Kidney epithelial cell (primary cell): ENCODE data around the gene ZC2HC1B. TPM values are rescaled to one million over a fixed set of nuclear protein-coding genes. Genes with fewer than 3 reads are reported as not detected.

Source experiments
- DNase-seq: peaks from one replicate; pipeline ENCODE4 v3.0.0-alpha.2; 2010; ENCODE audit warnings: low read depth
- H3K27me3 ChIP-seq: 2 replicates; pipeline ENCODE4 v1.6.0; 2011; ENCODE audit warnings: low read length; ENCODE audit not compliant: control insufficient read depth, insufficient read depth
- H3K36me3 ChIP-seq: 2 replicates; pipeline ENCODE4 v1.5.1; 2011; ENCODE audit warnings: low read length; ENCODE audit not compliant: control insufficient read depth, insufficient read depth
- H3K4me3 ChIP-seq: 2 replicates; pipeline ENCODE4 v1.5.1; 2011; ENCODE audit warnings: low read depth, mild to moderate bottlenecking, control low read depth, low read length
- CTCF ChIP-seq: IDR thresholded peaks from 2 replicates; pipeline ENCODE4 v1.5.1; 2011; ENCODE audit warnings: mild to moderate bottlenecking, moderate library complexity, low read length, control low read depth, inconsistent platforms; ENCODE audit not compliant: insufficient read depth, poor library complexity, severe bottlenecking
- total RNA-seq: library from RNA; depleted of rRNA; stranded (reverse); fragments of >200 nt; gene quantifications from 2 replicates; pipeline ENCODE4 v1.2.3, GENCODE V29; 2015

Gene ZC2HC1B
- total RNA-seq, 1 donor from 2014 or later, result not detected

- Histone ChIP-seq H3K36me3 (no peaks in the 10 kb centered on the region), H3K27me3 (no peaks in the 10 kb centered on the region), H3K4me3 (no peak overlapping the region)
- DNase-seq, result no peak
- no peak for TF ChIP-seq CTCF
Measured at GRCh38 chr6:143958839-143959399, 94.6 kb downstream of the ZC2HC1B start.

- H3K36me3 ChIP-seq, result no peaks in the 10 kb centered on the region
- no peak for TF ChIP-seq CTCF
- no peak overlapping the region for H3K4me3 ChIP-seq
- no peak for DNase-seq
- H3K27me3 ChIP-seq, result no peaks in the 10 kb centered on the region
Measured at GRCh38 chr6:143959927-143960326, 95.7 kb downstream of the ZC2HC1B start.

- H3K27me3 ChIP-seq, result no peaks in the 10 kb centered on the region
- H3K36me3 ChIP-seq, result no peaks in the 10 kb centered on the region
- H3K4me3 ChIP-seq, result no peak overlapping the region
- no peak for TF ChIP-seq CTCF
- no peak for DNase-seq
Measured at GRCh38 chr6:143961066-143961465, 96.8 kb downstream of the ZC2HC1B start.

GRCh38 chr6:143961886-143962878 is 97.9 kb downstream of the ZC2HC1B start:
- TF ChIP-seq CTCF, result peak; percentile 16
- no peak for DNase-seq
- H3K4me3 ChIP-seq, result no peak overlapping the region
- no peaks in the 10 kb centered on the region for H3K36me3 ChIP-seq
- no peaks in the 10 kb centered on the region for H3K27me3 ChIP-seq

GRCh38 chr6:143963158-143963919 is 99.1 kb downstream of the ZC2HC1B start:
- TF ChIP-seq CTCF, result no peak
- no peak for DNase-seq
- Histone ChIP-seq H3K4me3 (no peak overlapping the region), H3K27me3 (no peaks in the 10 kb centered on the region), H3K36me3 (no peaks in the 10 kb centered on the region)
